GM12872 (cell line): ENCODE results near the gene RORB.

Experiments
- TF ChIP-seq, protein P1 (sequence below): IDR thresholded peaks from 3 replicates; pipeline ENCODE4 v1.5.1; 2011; ENCODE audit warnings: low read depth, mild to moderate bottlenecking, low read length, moderate library complexity; ENCODE audit not compliant: insufficient read depth

RORB gene

GRCh38 chr9:74718709-74719108 is 221.6 kb downstream of the RORB start:
- TF ChIP-seq, protein P1, sequence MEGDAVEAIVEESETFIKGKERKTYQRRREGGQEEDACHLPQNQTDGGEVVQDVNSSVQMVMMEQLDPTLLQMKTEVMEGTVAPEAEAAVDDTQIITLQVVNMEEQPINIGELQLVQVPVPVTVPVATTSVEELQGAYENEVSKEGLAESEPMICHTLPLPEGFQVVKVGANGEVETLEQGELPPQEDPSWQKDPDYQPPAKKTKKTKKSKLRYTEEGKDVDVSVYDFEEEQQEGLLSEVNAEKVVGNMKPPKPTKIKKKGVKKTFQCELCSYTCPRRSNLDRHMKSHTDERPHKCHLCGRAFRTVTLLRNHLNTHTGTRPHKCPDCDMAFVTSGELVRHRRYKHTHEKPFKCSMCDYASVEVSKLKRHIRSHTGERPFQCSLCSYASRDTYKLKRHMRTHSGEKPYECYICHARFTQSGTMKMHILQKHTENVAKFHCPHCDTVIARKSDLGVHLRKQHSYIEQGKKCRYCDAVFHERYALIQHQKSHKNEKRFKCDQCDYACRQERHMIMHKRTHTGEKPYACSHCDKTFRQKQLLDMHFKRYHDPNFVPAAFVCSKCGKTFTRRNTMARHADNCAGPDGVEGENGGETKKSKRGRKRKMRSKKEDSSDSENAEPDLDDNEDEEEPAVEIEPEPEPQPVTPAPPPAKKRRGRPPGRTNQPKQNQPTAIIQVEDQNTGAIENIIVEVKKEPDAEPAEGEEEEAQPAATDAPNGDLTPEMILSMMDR = no peak

DNA sequence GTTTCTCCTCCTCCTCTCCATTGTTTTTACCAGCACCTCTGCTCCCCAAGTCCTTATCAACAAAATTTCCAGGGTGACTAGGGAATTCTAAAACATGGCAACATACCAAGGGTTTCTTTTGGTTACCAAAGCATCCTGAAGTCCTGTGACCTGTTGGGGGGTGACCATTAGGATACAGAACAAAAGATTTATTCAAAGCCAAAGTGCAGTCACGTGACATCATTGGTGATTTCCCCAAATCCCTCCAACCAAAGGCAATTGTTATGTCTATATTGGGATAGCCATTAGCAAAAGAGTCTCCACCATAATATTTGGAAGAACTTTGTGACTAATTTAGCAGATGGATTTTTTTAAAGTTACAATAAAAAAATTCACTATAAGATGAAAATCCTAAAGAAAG is 222.2 kb downstream of the RORB start:
- TF ChIP-seq, protein P1 = no peak

DNA sequence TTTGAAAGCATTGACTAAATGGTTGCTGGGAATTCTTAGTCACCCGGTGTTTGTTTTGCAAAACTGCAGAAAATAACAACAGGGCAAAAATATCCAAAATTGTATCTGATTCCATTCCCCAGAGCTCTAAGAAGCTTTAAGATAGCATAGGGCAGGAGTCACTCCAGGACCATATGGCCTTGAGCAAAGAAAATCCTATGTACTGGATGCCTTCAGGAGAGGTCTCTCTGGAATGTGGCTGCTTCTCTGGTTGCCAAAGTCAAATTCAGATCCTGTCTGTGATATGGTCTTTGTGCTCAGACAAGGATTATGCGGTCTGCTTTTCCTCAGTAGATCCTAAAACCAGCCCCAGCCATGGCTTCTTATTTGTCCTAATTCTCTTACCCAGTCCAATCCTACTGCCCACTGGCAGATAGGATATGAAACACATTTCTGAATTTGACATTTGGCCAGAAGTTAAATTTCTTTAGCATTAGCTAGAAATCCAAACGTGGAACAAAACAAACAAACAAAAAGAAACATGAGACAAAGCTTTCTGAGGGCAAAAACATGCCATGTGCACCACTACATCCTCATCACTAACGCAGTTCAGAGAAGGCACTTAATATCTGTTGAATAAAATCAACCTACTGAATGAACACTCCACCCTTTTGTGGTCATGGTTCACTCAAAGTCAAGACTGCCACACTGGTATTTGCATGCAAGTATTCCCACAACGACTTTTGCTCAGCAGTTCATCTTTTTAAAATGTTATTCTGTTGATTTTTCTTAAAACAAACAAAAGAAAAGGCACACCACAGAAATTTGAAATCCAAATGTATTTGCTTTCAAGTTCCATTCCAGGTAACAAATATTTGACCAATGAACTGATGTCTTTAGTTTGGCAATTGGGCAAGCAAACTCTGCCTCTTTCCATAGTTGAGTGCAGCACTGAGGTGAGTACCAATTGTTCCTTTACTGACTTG is 224.8 kb downstream of the RORB start:
- TF ChIP-seq, protein P1 = no peak

DNA sequence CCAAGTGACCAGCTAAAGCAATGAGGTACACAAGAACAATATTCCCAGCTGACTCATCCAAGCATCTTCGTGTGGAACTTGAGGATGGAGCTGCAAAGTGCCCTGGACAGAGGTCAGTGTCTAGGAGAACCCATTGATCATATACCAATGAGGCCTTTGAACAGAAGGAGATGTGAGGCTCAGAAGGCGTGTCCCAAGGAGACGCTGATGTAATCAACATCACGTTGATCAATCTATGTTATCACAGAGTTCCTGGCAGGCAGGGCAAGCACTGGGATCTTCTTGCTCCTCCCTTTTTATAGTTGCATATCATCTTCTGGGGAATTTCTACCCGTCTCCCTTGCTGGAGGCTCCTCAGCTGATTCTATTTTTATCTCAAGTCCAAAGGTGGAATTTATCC is 227.2 kb downstream of the RORB start:
- TF ChIP-seq, protein P1 = no peak

GRCh38 chr9:74726581-74726980 is 229.4 kb downstream of the RORB start:
- TF ChIP-seq, protein P1 = no peak

DNA sequence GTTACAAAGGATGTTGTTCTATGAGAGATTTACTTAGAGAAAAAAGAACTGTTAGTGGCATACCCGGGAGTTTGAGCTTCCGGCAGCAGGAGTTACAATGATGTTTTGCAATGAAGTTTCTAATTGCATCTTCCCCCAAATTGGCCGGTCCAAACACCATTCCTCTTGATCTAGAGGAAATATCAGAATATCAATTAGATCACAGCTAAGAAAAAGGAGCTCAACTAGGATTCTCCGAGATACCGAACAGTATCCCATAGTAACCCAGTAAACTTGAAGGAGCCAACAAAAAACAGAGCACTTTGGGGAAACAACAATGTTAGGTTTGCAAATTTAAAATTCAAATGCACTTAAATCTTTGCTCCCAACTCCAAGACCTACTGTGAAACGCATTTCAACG is 231.0 kb downstream of the RORB start:
- TF ChIP-seq, protein P1 = no peak

DNA sequence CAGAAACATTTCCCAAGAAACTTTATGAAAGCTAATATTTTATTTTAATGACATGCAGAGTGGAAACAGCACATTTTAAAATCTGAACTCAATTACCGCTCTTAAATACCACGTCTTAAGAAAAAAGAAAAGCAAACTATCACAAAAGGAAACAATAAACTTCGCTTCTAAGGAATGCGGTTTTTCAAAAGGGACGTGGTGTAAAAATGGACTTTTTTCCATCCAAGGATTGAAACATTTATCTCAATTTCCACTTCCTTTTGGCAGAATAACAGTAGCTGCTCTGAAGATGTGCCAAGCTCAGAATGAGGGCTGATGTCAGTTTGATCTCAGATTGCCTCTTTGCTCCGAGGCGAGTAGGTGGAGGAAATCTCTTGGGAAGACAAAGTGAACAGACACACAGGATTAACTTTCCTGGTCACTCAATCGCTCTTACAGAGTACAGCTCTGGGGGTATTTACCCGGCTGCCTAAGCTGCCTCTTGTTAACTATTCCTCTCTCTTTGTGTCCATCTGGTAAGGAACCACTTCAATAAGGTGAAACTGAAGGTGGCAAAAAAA is 232.1 kb downstream of the RORB start:
- TF ChIP-seq, protein P1 = no peak
